ENCODE results near the gene PRL.

DNA sequence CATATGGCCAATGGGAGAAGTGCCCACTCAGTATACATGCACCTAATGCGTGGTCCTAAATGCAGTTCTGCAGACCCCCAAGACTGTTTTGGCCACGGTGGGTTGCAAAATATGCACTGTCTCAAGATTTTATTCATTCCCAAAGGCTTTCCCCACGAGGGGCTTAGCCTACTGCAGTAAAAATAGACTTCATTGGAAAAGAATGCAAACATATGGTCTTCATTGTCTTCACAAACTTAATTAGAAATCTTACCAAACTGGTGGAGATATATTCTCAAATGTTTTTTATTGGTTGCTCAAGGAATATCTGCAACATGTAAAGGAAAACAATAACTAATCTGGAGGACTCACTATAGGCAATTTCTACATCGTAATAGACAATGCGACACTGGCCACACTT lies 31.6 kb upstream of the PRL start:
- TF ChIP-seq, protein P1, sequence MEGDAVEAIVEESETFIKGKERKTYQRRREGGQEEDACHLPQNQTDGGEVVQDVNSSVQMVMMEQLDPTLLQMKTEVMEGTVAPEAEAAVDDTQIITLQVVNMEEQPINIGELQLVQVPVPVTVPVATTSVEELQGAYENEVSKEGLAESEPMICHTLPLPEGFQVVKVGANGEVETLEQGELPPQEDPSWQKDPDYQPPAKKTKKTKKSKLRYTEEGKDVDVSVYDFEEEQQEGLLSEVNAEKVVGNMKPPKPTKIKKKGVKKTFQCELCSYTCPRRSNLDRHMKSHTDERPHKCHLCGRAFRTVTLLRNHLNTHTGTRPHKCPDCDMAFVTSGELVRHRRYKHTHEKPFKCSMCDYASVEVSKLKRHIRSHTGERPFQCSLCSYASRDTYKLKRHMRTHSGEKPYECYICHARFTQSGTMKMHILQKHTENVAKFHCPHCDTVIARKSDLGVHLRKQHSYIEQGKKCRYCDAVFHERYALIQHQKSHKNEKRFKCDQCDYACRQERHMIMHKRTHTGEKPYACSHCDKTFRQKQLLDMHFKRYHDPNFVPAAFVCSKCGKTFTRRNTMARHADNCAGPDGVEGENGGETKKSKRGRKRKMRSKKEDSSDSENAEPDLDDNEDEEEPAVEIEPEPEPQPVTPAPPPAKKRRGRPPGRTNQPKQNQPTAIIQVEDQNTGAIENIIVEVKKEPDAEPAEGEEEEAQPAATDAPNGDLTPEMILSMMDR (conservative IDR thresholded peaks at IDR 0.05 in 1 of 2, IDR thresholded peaks at IDR 0.05 in 1 of 2; ENCODE audit: low read depth in 1 of 2, low read length in 2 of 2), result no peak
- no peak for TF ChIP-seq EZH2 (IDR thresholded peaks at IDR 0.05; ENCODE audit: low read length, missing control alignments)
